K562 (cell line): Measurements from ENCODE around the gene RASIP1. TPM values are rescaled to one million over a fixed set of nuclear protein-coding genes. Genes with fewer than 3 reads are reported as not detected.

Source experiments
- ATAC-seq: fragments of 200-7000 bp; cut with Tn5 transposase; 3 replicates; pipeline ENCODE4 v1.9.1; 2020; ENCODE audit warnings: moderate library complexity
- BruUV-seq: library from RNA; stranded (reverse); fragments of 400-500 nt; replicated peaks from 2 replicates; lab custom pipeline; 2021; lab: Mats Ljungman, UMichigan
- CTCF ChIA-PET: fragments of 300-600 bp; formaldehyde crosslinking; extraction: SDS; loops from one replicate; lab custom pipeline; 2021; ENCODE audit warnings: low intra/inter-chr PET ratio; lab: Yijun Ruan, JAX
- POLR2A ChIA-PET: fragments of 300-600, 350-650 bp; sonication (Branson Sonifier 250); formaldehyde crosslinking; extraction: SDS; loops from one replicate; lab custom pipeline; 2021; ENCODE audit warnings: antibody characterized with exemption, inconsistent platforms; lab: Yijun Ruan, JAX
- DNase-seq, 4 experiments: peaks; one replicate each; pipeline versions ENCODE4 v3.0.0 to v3.0.0-alpha.2; 2011 to 2018; ENCODE audit warnings: low spot score in 3 of 4, mixed read lengths in 3 of 4; ENCODE audit errors: extremely low read depth in 1 of 4
- FAIRE-seq: peaks from 2 replicates; lab custom pipeline; 2011; peaks lifted over from hg19 to GRCh38; lab: Jason Lieb, UNC
- H2AFZ ChIP-seq: 2 replicates; pipeline ENCODE4 v1.6.0; 2011; ENCODE audit warnings: low read depth, low read length, control low read depth, inconsistent platforms
- H3K27ac ChIP-seq: fragments of 200-600 bp; 3 replicates; pipeline ENCODE4 v1.8.0; 2011; ENCODE audit warnings: low read depth, mild to moderate bottlenecking, control low read depth, inconsistent platforms, low read length, moderate library complexity, mixed read lengths; ENCODE audit errors: extremely low read depth
- H3K27me3 ChIP-seq, 2 experiments: fragments of 300-600 bp in 1 of 2; 2 replicates in 1 of 2; 3 replicates in 1 of 2; pipeline versions ENCODE4 v1.6.0 to v1.8.0; 2011; ENCODE audit warnings: inconsistent platforms in 2 of 2, low read length in 2 of 2, mild to moderate bottlenecking in 1 of 2, mixed read lengths in 1 of 2, moderate library complexity in 1 of 2; ENCODE audit not compliant: control insufficient read depth in 2 of 2, insufficient read depth in 2 of 2
- H3K36me3 ChIP-seq: fragments of 300-600 bp; 3 replicates; pipeline ENCODE4 v1.8.0; 2011; ENCODE audit warnings: mild to moderate bottlenecking, low read length, inconsistent platforms; ENCODE audit not compliant: control insufficient read depth, insufficient read depth
- H3K4me1 ChIP-seq, 2 experiments: fragments of 200-600 bp in 1 of 2; replicated peaks in 1 of 2; 2 replicates in 1 of 2; 3 replicates in 1 of 2; pipeline versions ENCODE4 v1.5.1 to v1.8.0; 2011; ENCODE audit warnings: inconsistent platforms in 2 of 2, low read length in 2 of 2, mild to moderate bottlenecking in 1 of 2, mixed read lengths in 1 of 2, moderate library complexity in 1 of 2; ENCODE audit not compliant: control insufficient read depth in 2 of 2, insufficient read depth in 2 of 2
- H3K4me2 ChIP-seq: 2 replicates; pipeline ENCODE4 v1.6.1; 2011; ENCODE audit warnings: low read length, control low read depth, inconsistent platforms, mixed read lengths; ENCODE audit not compliant: insufficient read depth
- H3K4me3 ChIP-seq: fragments of 200-600 bp; sonication (generic), shearing (Covaris generic); 2 replicates; pipeline ENCODE4 v1.5.1; 2016; ENCODE audit warnings: control low read depth, inconsistent platforms
- H3K79me2 ChIP-seq: fragments of 200-600 bp; 3 replicates; pipeline ENCODE4 v1.8.0; 2011; ENCODE audit warnings: low read length, inconsistent platforms; ENCODE audit not compliant: control insufficient read depth, insufficient read depth
- H3K9ac ChIP-seq, 2 experiments: 2 replicates each; pipeline versions ENCODE4 v1.6.0 to v1.6.1; 2011; ENCODE audit warnings: low read depth in 2 of 2, low read length in 2 of 2, control low read depth in 1 of 2, inconsistent platforms in 1 of 2, mild to moderate bottlenecking in 1 of 2, mixed read lengths in 1 of 2; ENCODE audit not compliant: insufficient read depth in 1 of 2
- H3K9me1 ChIP-seq: one replicate; pipeline ENCODE4 v1.6.0; 2011; ENCODE audit warnings: inconsistent platforms, mild to moderate bottlenecking, low read length, moderate library complexity; ENCODE audit not compliant: control insufficient read depth, insufficient read depth
- H3K9me3 ChIP-seq: replicated peaks from 2 replicates; pipeline ENCODE4 v1.5.1; 2011; ENCODE audit warnings: low read depth, low read length, inconsistent platforms; ENCODE audit not compliant: control insufficient read depth, insufficient read depth
- H4K20me1 ChIP-seq: replicated peaks from 2 replicates; pipeline ENCODE4 v1.6.1; 2011; ENCODE audit warnings: low read length, inconsistent platforms, mixed read lengths; ENCODE audit not compliant: control insufficient read depth, insufficient read depth
- CBX5 ChIP-seq: IDR thresholded peaks from 2 replicates; pipeline ENCODE4 v1.6.1; 2014; ENCODE audit warnings: low read depth, borderline replicate concordance
- CXXC5 ChIP-seq: fragments of 250-450 bp; sonication (Bioruptor Pico); IDR thresholded peaks from 2 replicates; pipeline ENCODE4 v1.8.0; 2022; ENCODE audit warnings: inconsistent platforms, mild to moderate bottlenecking, moderate library complexity
- FIP1L1 ChIP-seq: fragments of 200-400 bp; formaldehyde crosslinking; IDR thresholded peaks from 2 replicates; pipeline ENCODE4 v1.6.1; 2018; ENCODE audit warnings: mild to moderate bottlenecking, low read depth, low read length; ENCODE audit not compliant: poor library complexity, severe bottlenecking
- FOXP1 ChIP-seq: sonication (generic); formaldehyde crosslinking; IDR thresholded peaks from 2 replicates; pipeline ENCODE4 v1.8.0; 2022; ENCODE audit warnings: mild to moderate bottlenecking, missing genetic modification reagents
- KDM5B ChIP-seq: fragments of 200-600 bp; sonication (generic); IDR thresholded peaks from 2 replicates; pipeline ENCODE4 v1.6.1; 2012; ENCODE audit warnings: low read depth, mild to moderate bottlenecking, moderate library complexity, low read length, control low read depth, inconsistent platforms; ENCODE audit not compliant: insufficient replicate concordance
- NBN ChIP-seq: fragments of 450-650 bp; IDR thresholded peaks from 2 replicates; pipeline ENCODE4 v1.6.1; 2016; ENCODE audit warnings: low read depth, mild to moderate bottlenecking
- WHSC1 ChIP-seq: IDR thresholded peaks from one replicate; pipeline ENCODE4 v1.6.1; 2012; ENCODE audit warnings: low read length, control low read depth, inconsistent platforms
- ZNF75A ChIP-seq: fragments of 450-650 bp; formaldehyde crosslinking; IDR thresholded peaks from 2 replicates; pipeline ENCODE4 v1.4.0; 2020; ENCODE audit warnings: mild to moderate bottlenecking
- ZNF76 ChIP-seq: fragments of 250-450 bp; sonication (Bioruptor Pico); IDR thresholded peaks from 2 replicates; pipeline ENCODE4 v1.4.0; 2020; ENCODE audit warnings: mild to moderate bottlenecking, moderate library complexity, borderline replicate concordance
- WGBS: fragments of 100-300 bp; shearing (Covaris generic); methylation state at CpG from one replicate; pipeline ENCODE4 v1.1.6; 2016; ENCODE audit warnings: low coverage, mixed read lengths; ENCODE audit not compliant: insufficient coverage; ENCODE audit errors: missing lambda C conversion rate; 5-methylcytosine and 5-hydroxymethylcytosine counted together
- in situ Hi-C: fragments of 300-500 bp; cut with MboI; formaldehyde crosslinking; loops from 4 replicates; pipeline ENCODE4 v1.15.0; 2018; ENCODE audit warnings: inconsistent platforms, mixed read lengths
- intact Hi-C: fragments of 100-400 bp; cut with micrococcal nuclease; formaldehyde crosslinking; loops from 2 replicates; pipeline ENCODE4 v1.14.2; 2022
- polyA plus RNA-seq, 8 experiments: library from polyadenylated mRNA; depleted of rRNA in 4 of 8; stranded (reverse) in 5 of 8; unstranded in 3 of 8; fragments of >200 nt; fragmentation: Nextera tagmentation in 2 of 8; fragmentation: Illumina TruSeq in 1 of 8; extraction: Ambion mirVana in 2 of 8; extraction: Trizol in 1 of 8; gene quantifications; 2 replicates each; pipeline versions ENCODE4 v1.2.1 to v1.2.3, GENCODE V29; 2011 to 2014; ENCODE audit warnings: inconsistent platforms in 1 of 8, missing spikeins in 1 of 8
- total RNA-seq, 7 experiments: library from RNA; depleted of rRNA in 6 of 7; stranded (reverse); fragments of >200 nt in 6 of 7; fragmentation: Illumina TruSeq in 2 of 7; extraction: Trizol in 2 of 7; gene quantifications; 2 replicates each; pipeline versions ENCODE4 v1.2.1 to v1.2.3, GENCODE V29; 2011 to 2021; ENCODE audit warnings: low replicate concordance in 1 of 7
- TF ChIP-seq, protein P1 (sequence below): sonication (generic); formaldehyde crosslinking; IDR thresholded peaks from 2 replicates; pipeline ENCODE4 v1.8.1; 2023; ENCODE audit warnings: mild to moderate bottlenecking, missing genetic modification reagents
- TF ChIP-seq, protein P2 (sequence below): fragments of 450-650 bp; IDR thresholded peaks from 2 replicates; pipeline ENCODE4 v1.6.1; 2018; ENCODE audit warnings: mild to moderate bottlenecking, low read depth; ENCODE audit not compliant: partially characterized antibody
- TF ChIP-seq, protein P3 (sequence below): fragments of 450-650 bp; IDR thresholded peaks from 2 replicates; pipeline ENCODE4 v1.6.1; 2018; ENCODE audit not compliant: partially characterized antibody

The RASIP1 gene
- total and polyA plus RNA-seq, 9 of the 15 experiments (the other 6 are each of a cell fraction or from before 2014, with no cell fraction given), result 0.20 to 4.7 (median 1.5) TPM

DNA sequence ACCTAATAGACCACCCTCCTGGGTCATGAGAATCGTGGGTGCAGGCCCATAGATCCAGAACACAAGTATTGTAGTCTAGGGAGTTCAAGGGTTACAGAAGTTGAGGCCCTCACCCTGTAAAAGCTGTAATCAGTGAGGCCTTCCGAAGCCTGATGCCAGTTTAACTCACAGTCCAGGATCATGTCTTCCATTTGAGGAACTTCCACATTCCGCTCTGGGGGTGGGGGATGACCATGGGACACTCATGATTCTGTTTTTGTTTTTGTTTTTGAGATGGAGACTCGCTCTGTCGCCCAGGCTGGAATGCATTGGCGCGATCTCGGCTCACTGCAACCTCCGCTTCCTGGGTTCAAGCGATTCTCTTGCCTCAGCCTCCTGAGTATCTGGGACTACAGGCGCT lies 1.7 kb upstream of the RASIP1 start (continued):
- TF ChIP-seq, protein P1, sequence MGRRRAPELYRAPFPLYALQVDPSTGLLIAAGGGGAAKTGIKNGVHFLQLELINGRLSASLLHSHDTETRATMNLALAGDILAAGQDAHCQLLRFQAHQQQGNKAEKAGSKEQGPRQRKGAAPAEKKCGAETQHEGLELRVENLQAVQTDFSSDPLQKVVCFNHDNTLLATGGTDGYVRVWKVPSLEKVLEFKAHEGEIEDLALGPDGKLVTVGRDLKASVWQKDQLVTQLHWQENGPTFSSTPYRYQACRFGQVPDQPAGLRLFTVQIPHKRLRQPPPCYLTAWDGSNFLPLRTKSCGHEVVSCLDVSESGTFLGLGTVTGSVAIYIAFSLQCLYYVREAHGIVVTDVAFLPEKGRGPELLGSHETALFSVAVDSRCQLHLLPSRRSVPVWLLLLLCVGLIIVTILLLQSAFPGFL, result no peak
- TF ChIP-seq, protein P2, sequence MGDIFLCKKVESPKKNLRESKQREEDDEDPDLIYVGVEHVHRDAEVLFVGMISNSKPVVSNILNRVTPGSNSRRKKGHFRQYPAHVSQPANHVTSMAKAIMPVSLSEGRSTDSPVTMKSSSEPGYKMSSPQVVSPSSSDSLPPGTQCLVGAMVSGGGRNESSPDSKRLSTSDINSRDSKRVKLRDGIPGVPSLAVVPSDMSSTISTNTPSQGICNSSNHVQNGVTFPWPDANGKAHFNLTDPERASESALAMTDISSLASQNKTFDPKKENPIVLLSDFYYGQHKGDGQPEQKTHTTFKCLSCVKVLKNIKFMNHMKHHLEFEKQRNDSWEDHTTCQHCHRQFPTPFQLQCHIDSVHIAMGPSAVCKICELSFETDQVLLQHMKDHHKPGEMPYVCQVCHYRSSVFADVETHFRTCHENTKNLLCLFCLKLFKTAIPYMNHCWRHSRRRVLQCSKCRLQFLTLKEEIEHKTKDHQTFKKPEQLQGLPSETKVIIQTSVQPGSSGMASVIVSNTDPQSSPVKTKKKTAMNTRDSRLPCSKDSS, result no peak
- TF ChIP-seq ZNF75A (CRISPR knock-in tag) (no peak), CXXC5 (CRISPR knock-in tag) (no peak)
- TF ChIP-seq, all 486 proteins: peak for 6

DNA sequence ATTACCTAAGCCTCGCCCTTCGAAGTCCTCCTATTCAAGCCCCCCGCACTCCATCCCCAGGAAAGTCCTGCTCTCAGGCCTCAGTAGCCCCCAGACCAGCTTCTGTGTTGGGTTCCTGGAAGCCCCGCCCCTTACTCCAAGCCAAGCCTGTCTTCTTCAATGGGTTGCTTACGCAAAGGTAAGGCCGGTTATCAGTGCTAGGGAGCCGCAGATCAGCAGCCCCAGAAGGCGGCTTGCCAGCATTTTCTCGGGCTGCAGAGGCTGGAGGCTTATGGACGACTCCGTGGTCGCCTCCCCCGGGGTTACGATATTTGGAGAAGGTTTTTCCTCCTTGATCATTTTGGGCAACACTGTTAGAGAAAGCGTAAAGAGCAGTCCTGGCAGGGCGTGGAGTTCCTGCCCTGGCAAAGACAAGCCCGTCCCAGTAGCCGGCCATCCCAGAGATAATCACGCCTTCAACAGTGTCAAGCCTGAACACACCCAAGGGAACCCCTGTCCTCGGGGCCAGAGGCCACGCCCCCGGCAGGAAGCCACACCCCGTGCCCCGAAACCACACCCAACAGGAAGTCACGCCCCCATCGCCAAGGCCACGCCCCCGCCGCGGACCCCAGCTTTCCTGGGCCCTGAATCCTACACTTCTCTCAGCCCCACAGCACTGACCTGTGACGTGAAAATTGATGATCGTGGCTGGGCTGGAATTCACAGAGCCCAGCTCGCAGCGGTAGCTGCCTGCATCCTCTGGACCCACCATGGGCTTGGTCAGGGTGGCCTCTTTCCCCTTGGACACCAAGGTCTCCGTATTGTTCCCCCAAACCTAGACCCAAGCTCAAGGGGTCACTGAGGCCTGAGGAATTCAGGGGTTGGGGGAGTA lies 954 bp upstream of the RASIP1 start:
- Histone ChIP-seq H3K9ac (peak overlapping the region; percentile 71 to 95), H3K27ac (peak overlapping the region; percentile 82), H3K9me1 (peaks cover 3% of the 10 kb centered on the region), H3K9me3 (no peaks in the 10 kb centered on the region), H3K27me3 (no peaks in the 10 kb centered on the region), H4K20me1 (no peaks in the 10 kb centered on the region), H3K4me1 (peaks cover 47 to 53% of the 10 kb centered on the region in 2 experiments), H3K36me3 (no peaks in the 10 kb centered on the region), H3K4me2 (peak overlapping the region; percentile 89), H3K79me2 (peaks cover 8% of the 10 kb centered on the region; the same call in 2 of the 3 replicates), H3K4me3 (peak overlapping the region; percentile 13), H2AFZ (peak overlapping the region; percentile 77)
- peak; percentile 89 to 96 (median 93) for DNase-seq
- intact Hi-C loops, result loop anchor here (2.0 kb wide), 1 partner anchor 39 kb away; no protein-coding TSS in a partner anchor
- peak; percentile 73 for ATAC-seq
- ChIA-PET CTCF (interaction anchor here (0.6 kb wide), 2 partner anchors 103 to 196 kb away, joined by 3 read pairs; no protein-coding TSS in a partner anchor), POLR2A (interaction anchor here (0.6 to 0.7 kb wide), 5 partner anchors 43 to 140 kb away, joined by 3 to 4 read pairs (median 3); partner anchors contain the start of gene CA11)
- FAIRE-seq, result peak; percentile 97
- 2% methylated on average over 35 of the region's 35 CpGs for WGBS
- in situ Hi-C loops, result loop anchor here (5.0 kb wide), 1 partner anchor 94 kb away; the partner anchor contains the start of gene CA11
- no TSS peak for BruUV-seq
- TF ChIP-seq WHSC1, result no peak
- TF ChIP-seq ZNF76 (CRISPR knock-in tag), result no peak
- TF ChIP-seq NBN, result no peak; the same call in 1 of the 2 replicates
- TF ChIP-seq FIP1L1, result no peak
- TF ChIP-seq CBX5, result no peak
- TF ChIP-seq, protein P3, sequence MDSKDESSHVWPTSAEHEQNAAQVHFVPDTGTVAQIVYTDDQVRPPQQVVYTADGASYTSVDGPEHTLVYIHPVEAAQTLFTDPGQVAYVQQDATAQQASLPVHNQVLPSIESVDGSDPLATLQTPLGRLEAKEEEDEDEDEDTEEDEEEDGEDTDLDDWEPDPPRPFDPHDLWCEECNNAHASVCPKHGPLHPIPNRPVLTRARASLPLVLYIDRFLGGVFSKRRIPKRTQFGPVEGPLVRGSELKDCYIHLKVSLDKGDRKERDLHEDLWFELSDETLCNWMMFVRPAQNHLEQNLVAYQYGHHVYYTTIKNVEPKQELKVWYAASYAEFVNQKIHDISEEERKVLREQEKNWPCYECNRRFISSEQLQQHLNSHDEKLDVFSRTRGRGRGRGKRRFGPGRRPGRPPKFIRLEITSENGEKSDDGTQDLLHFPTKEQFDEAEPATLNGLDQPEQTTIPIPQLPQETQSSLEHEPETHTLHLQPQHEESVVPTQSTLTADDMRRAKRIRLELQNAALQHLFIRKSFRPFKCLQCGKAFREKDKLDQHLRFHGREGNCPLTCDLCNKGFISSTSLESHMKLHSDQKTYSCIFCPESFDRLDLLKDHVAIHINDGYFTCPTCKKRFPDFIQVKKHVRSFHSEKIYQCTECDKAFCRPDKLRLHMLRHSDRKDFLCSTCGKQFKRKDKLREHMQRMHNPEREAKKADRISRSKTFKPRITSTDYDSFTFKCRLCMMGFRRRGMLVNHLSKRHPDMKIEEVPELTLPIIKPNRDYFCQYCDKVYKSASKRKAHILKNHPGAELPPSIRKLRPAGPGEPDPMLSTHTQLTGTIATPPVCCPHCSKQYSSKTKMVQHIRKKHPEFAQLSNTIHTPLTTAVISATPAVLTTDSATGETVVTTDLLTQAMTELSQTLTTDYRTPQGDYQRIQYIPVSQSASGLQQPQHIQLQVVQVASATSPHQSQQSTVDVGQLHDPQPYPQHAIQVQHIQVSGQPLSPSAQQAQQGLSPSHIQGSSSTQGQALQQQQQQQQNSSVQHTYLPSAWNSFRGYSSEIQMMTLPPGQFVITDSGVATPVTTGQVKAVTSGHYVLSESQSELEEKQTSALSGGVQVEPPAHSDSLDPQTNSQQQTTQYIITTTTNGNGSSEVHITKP, result peak; percentile 22
- 0 out of 2 replicates have a peak, but pooled peaks have one; percentile 54 for TF ChIP-seq FOXP1 (CRISPR knock-in tag)
- TF ChIP-seq KDM5B, result peak; percentile 39
